ENCODE measurements around the gene LRRC4C.
"Not testable (repeated sequence)": the region's sequence is repeated elsewhere in the genome, so short reads cannot be mapped to it uniquely, and the experiment has no call there.

LRRC4C gene

GRCh38 chr11:40642284-40642683 is 817.2 kb downstream of the LRRC4C start:
- no peak for DNase-seq

GRCh38 chr11:40619654-40620053 is 839.8 kb downstream of the LRRC4C start:
- DNase-seq = no peak

GRCh38 chr11:40606800-40607199 is 852.7 kb downstream of the LRRC4C start:
- no peak for DNase-seq

GRCh38 chr11:40602866-40603552 is 856.4 kb downstream of the LRRC4C start:
- DNase-seq = peak in 1 of 2 experiments; percentile 1

- DNase-seq = no peak
Measured at GRCh38 chr11:40597546-40598113, 861.8 kb downstream of the LRRC4C start.

- no peak for DNase-seq
Measured at GRCh38 chr11:40573254-40573891, 886.1 kb downstream of the LRRC4C start.

- DNase-seq = no peak
Measured at GRCh38 chr11:40569947-40570531, 889.4 kb downstream of the LRRC4C start.

- no peak for DNase-seq
Measured at GRCh38 chr11:40567392-40567791, 892.1 kb downstream of the LRRC4C start.

- DNase-seq = no peak
Measured at GRCh38 chr11:40544162-40544561, 915.3 kb downstream of the LRRC4C start.

GRCh38 chr11:40542821-40543220 is 916.6 kb downstream of the LRRC4C start:
- no peak for DNase-seq

- DNase-seq = no peak
Measured at GRCh38 chr11:40537734-40538133, 921.7 kb downstream of the LRRC4C start.

GRCh38 chr11:40522080-40522479 is 937.4 kb downstream of the LRRC4C start:
- DNase-seq = not testable (repeated sequence)

GRCh38 chr11:40517122-40517521 is 942.3 kb downstream of the LRRC4C start:
- no peak for DNase-seq

GRCh38 chr11:40514124-40514523 is 945.3 kb downstream of the LRRC4C start:
- DNase-seq = no peak

- no peak for DNase-seq
Measured at GRCh38 chr11:40513281-40513680, 946.2 kb downstream of the LRRC4C start.

GRCh38 chr11:40508303-40508702 is 951.1 kb downstream of the LRRC4C start:
- DNase-seq = no peak

GRCh38 chr11:40506226-40506625 is 953.2 kb downstream of the LRRC4C start:
- DNase-seq = no peak

- DNase-seq = no peak
Measured at GRCh38 chr11:40491341-40491740, 968.1 kb downstream of the LRRC4C start.

GRCh38 chr11:40467771-40468170 is 991.7 kb downstream of the LRRC4C start:
- DNase-seq = no peak

GRCh38 chr11:40445391-40445790 is 1014.1 kb downstream of the LRRC4C start:
- peak in 1 of 2 experiments; percentile 21 for DNase-seq

- DNase-seq = no peak
Measured at GRCh38 chr11:40444151-40444550, 1015.3 kb downstream of the LRRC4C start.

- DNase-seq = no peak
Measured at GRCh38 chr11:40435344-40435743, 1024.1 kb downstream of the LRRC4C start.

- no peak for DNase-seq
Measured at GRCh38 chr11:40434926-40435325, 1024.5 kb downstream of the LRRC4C start.

GRCh38 chr11:40432358-40432757 is 1027.1 kb downstream of the LRRC4C start:
- no peak for DNase-seq
